Activated CD4-positive, alpha-beta T cell treated with anti-CD3 and anti-CD28 coated beads, Interleukin-2, amount 10 ng/mL, durations not matched to agents 7 days and 5 days (primary cell): ENCODE data around the gene FOXN4. TPM values are rescaled to one million over a fixed set of nuclear protein-coding genes. Genes with fewer than 3 reads are reported as not detected.

Experiments used
- CTCF ChIA-PET: fragments of 350-600 bp; sonication (Branson Sonifier 250); formaldehyde crosslinking; loops from one replicate; lab custom pipeline; 2021; ENCODE audit warnings: antibody characterized with exemption; lab: Charles Lee
- POLR2A ChIA-PET: fragments of 350-600 bp; sonication (Branson Sonifier 250); formaldehyde crosslinking; loops from one replicate; lab custom pipeline; 2021; ENCODE audit warnings: antibody characterized with exemption; lab: Charles Lee
- DNase-seq: peaks from one replicate; pipeline ENCODE4 v3.0.0-alpha.2; 2020
- H3K27ac Mint-ChIP-seq: one replicate; pipeline ENCODE4 v1.8.0; 2021; ENCODE audit warnings: mild to moderate bottlenecking, moderate library complexity, mixed read lengths
- H3K27me3 Mint-ChIP-seq: one replicate; pipeline ENCODE4 v1.8.0; 2021; ENCODE audit warnings: mixed read lengths
- H3K36me3 Mint-ChIP-seq: one replicate; pipeline ENCODE4 v1.8.0; 2021; ENCODE audit warnings: low read depth, mixed read lengths
- H3K4me1 Mint-ChIP-seq: one replicate; pipeline ENCODE4 v1.8.0; 2021; ENCODE audit warnings: mixed read lengths
- H3K4me3 Mint-ChIP-seq: one replicate; pipeline ENCODE4 v1.8.0; 2021; ENCODE audit warnings: mild to moderate bottlenecking, moderate library complexity, mixed read lengths
- H3K9me3 Mint-ChIP-seq: one replicate; pipeline ENCODE4 v1.8.0; 2021; ENCODE audit warnings: mixed read lengths
- total RNA-seq, 2 experiments: library from RNA; stranded (reverse); gene quantifications; one replicate each; pipeline ENCODE4 v1.2.3, GENCODE V29; 2021

FOXN4 gene
- total RNA-seq, 2 experiments from 2014 or later: not detected

DNA sequence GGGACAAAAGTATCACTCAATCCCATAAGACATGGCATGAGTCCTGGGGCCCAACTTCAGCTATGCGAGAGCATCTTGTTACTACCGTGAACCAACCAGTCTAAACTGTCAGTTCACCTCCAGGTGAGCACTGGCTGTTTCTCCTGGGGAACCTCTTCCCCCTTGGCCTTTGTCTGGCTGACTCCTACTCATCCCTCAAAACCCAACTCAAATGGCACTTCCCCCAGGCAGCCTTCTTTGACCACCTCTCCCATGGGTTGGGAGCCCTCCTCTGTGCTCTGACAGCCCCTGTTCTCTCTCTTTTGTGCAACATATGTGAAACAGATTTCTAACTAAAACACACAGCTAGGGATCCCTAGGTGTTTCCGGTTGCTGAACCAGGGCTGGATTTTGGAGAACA is 37.7 kb downstream of the FOXN4 start:
- POLR2A ChIA-PET: no interaction called here
- Mint-ChIP-seq H3K36me3 (no peaks in the 10 kb centered on the region), H3K9me3 (peaks cover 3% of the 10 kb centered on the region), H3K4me1 (no peaks in the 10 kb centered on the region), H3K27me3 (peaks cover 3% of the 10 kb centered on the region), H3K27ac (no peak overlapping the region), H3K4me3 (no peak overlapping the region)
- no peak for DNase-seq
- CTCF ChIA-PET: no interaction called here

GRCh38 chr12:109270494-109270893 is 38.6 kb downstream of the FOXN4 start:
- H3K36me3 Mint-ChIP-seq: no peaks in the 10 kb centered on the region
- CTCF ChIA-PET: no interaction called here
- H3K4me1 Mint-ChIP-seq: no peaks in the 10 kb centered on the region
- peaks cover 3% of the 10 kb centered on the region for H3K9me3 Mint-ChIP-seq
- peaks cover 3% of the 10 kb centered on the region for H3K27me3 Mint-ChIP-seq
- H3K4me3 Mint-ChIP-seq: no peak overlapping the region
- no peak overlapping the region for H3K27ac Mint-ChIP-seq
- DNase-seq: no peak
- POLR2A ChIA-PET: no interaction called here

- H3K4me1 Mint-ChIP-seq: no peaks in the 10 kb centered on the region
- ChIA-PET CTCF (interaction anchor here (0.9 kb wide), 1 partner anchor 10 kb away, joined by 4 read pairs; no protein-coding TSS in a partner anchor), POLR2A (no interaction called here)
- no peak overlapping the region for H3K4me3 Mint-ChIP-seq
- no peak for DNase-seq
- H3K9me3 Mint-ChIP-seq: peaks cover 3% of the 10 kb centered on the region
- H3K27me3 Mint-ChIP-seq: peaks cover 3% of the 10 kb centered on the region
- H3K36me3 Mint-ChIP-seq: no peaks in the 10 kb centered on the region
- H3K27ac Mint-ChIP-seq: no peak overlapping the region
Measured at GRCh38 chr12:109269428-109269827, 39.7 kb downstream of the FOXN4 start.

DNA sequence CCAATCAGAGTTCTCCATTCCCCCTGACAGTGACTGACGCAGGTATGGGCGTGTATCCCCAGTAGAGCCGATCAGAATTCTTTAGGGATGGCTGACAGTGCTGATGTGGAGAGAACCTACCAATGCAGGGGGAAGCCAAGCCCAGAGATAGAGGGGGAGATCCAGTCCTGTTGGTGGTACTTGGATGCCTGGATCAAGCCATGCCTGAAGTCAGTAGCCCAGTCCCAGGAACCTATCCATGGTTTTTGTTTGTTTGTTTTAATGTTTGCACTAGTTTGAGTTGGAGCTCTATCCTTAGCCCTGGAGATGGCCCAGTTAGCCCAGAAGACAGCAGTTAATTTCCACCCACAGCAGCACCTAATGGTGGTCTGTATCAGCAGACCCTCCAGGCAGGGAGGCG is 40.2 kb downstream of the FOXN4 start:
- no peaks in the 10 kb centered on the region for H3K4me1 Mint-ChIP-seq
- peaks cover 3% of the 10 kb centered on the region for H3K9me3 Mint-ChIP-seq
- H3K27ac Mint-ChIP-seq: no peak overlapping the region
- CTCF ChIA-PET: interaction anchor here (0.9 kb wide), 1 partner anchor 9 kb away, joined by 4 read pairs; no protein-coding TSS in a partner anchor
- DNase-seq: no peak
- POLR2A ChIA-PET: no interaction called here
- H3K36me3 Mint-ChIP-seq: no peaks in the 10 kb centered on the region
- peaks cover 3% of the 10 kb centered on the region for H3K27me3 Mint-ChIP-seq
- H3K4me3 Mint-ChIP-seq: no peak overlapping the region

- Mint-ChIP-seq H3K4me3 (no peak overlapping the region), H3K4me1 (no peaks in the 10 kb centered on the region), H3K36me3 (no peaks in the 10 kb centered on the region), H3K9me3 (peaks cover 3% of the 10 kb centered on the region), H3K27ac (no peak overlapping the region), H3K27me3 (no peaks in the 10 kb centered on the region)
- ChIA-PET CTCF (interaction anchor here (0.9 kb wide), 1 partner anchor 11 kb away, joined by 4 read pairs; no protein-coding TSS in a partner anchor), POLR2A (no interaction called here)
- DNase-seq: no peak
Measured at GRCh38 chr12:109267361-109267760, 41.7 kb downstream of the FOXN4 start.

DNA sequence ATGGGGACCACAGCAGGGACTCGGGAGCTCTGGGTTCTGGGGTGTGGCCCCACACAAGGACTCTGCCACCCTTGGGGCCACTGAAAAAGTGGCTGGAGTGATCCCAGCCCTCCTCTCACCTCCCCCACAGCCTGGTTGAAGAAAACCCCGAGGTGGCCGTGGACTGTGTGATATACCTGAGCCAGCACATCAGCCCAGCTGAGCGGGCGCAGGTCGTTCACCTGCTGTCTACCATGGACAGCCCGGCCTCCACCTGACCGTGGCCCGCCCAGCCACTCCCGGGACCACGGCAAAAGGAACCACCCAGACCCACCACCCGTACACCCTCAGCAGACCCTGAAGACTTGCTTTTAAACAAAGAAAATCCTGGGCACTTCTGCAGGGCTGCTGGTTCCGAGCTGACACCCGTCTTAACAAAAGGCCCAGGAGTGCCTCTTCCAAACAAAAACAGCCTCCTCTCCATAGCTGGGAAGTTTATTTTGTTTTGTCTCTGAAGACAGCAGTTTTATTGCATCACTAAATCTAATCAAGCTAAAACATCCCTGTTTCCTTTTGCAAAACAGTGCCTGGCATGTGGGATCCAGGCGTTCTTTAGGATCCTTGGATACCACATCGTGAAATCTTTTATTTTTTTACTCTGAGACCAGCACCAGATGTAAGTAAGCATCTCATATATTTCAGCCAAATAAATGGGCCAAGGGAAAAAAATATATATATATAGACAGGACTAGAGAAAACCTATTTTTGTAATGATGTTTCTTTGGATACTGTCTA is 42.8 kb downstream of the FOXN4 start:
- DNase-seq: no peak
- ChIA-PET POLR2A (no interaction called here), CTCF (interaction anchor here (0.7 kb wide), 1 partner anchor 125 kb away, joined by 3 read pairs; no protein-coding TSS in a partner anchor)
- Mint-ChIP-seq H3K27ac (no peak overlapping the region), H3K4me3 (no peak overlapping the region), H3K27me3 (no peaks in the 10 kb centered on the region), H3K9me3 (peaks cover 3% of the 10 kb centered on the region), H3K4me1 (no peaks in the 10 kb centered on the region), H3K36me3 (no peaks in the 10 kb centered on the region)

GRCh38 chr12:109264943-109265650 is 44.0 kb downstream of the FOXN4 start:
- no peaks in the 10 kb centered on the region for H3K36me3 Mint-ChIP-seq
- H3K9me3 Mint-ChIP-seq: no peaks in the 10 kb centered on the region
- H3K4me3 Mint-ChIP-seq: no peak overlapping the region
- H3K27me3 Mint-ChIP-seq: no peaks in the 10 kb centered on the region
- POLR2A ChIA-PET: no interaction called here
- no peak overlapping the region for H3K27ac Mint-ChIP-seq
- DNase-seq: no peak
- no peaks in the 10 kb centered on the region for H3K4me1 Mint-ChIP-seq
- CTCF ChIA-PET: interaction anchor here (0.7 kb wide), 1 partner anchor 126 kb away, joined by 3 read pairs; no protein-coding TSS in a partner anchor

DNA sequence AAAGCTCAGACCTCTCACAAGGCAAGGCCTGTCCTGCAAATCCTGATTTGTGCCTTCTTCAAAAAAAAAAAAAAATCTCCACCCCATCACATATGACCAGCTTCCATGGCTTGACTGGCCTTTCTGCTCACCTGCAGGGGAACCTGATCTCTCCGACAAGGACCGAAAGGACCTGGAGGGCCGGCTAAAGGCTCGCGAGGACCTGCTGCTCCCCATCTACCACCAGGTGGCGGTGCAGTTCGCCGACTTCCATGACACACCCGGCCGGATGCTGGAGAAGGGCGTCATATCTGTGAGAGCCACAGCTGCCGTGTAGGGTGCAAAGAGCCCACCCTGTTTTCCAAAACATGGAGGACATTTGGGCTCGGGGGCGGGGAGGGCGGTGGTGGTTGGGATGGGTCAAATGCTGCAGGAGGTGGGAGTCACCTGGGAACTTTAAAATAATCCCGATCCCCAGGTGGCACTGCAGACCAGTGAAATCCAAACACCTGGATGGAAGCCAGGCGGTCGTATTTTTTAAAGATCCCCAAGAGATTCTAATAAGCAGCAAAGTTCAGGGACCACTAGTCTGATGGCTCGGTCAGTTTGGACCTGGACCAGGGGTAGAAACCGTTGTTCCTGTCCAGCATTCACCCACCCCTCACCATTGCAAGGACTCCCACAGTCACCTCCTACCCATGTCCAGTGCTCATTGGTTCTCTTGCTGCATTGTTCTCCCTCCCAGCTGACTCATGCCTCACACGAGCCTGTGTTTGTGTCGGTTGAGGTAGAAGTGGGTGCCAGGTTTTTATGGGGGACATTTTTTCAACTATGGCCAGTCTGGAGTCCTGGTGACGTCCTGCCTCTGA is 44.8 kb downstream of the FOXN4 start:
- Mint-ChIP-seq H3K36me3 (no peaks in the 10 kb centered on the region), H3K9me3 (no peaks in the 10 kb centered on the region), H3K27me3 (no peaks in the 10 kb centered on the region), H3K27ac (no peak overlapping the region), H3K4me3 (no peak overlapping the region), H3K4me1 (no peaks in the 10 kb centered on the region)
- CTCF ChIA-PET: interaction anchor here (0.6 to 0.8 kb wide), 2 partner anchors 122 to 1206 kb away, joined by 3 read pairs; no protein-coding TSS in a partner anchor
- POLR2A ChIA-PET: no interaction called here
- peak; percentile 38 for DNase-seq

GRCh38 chr12:109263439-109263838 is 45.6 kb downstream of the FOXN4 start:
- no peak for DNase-seq
- CTCF ChIA-PET: interaction anchor here (0.8 kb wide), 1 partner anchor 123 kb away, joined by 3 read pairs; no protein-coding TSS in a partner anchor
- no peaks in the 10 kb centered on the region for H3K27me3 Mint-ChIP-seq
- POLR2A ChIA-PET: no interaction called here
- H3K36me3 Mint-ChIP-seq: no peaks in the 10 kb centered on the region
- no peak overlapping the region for H3K4me3 Mint-ChIP-seq
- H3K4me1 Mint-ChIP-seq: no peaks in the 10 kb centered on the region
- no peaks in the 10 kb centered on the region for H3K9me3 Mint-ChIP-seq
- H3K27ac Mint-ChIP-seq: no peak overlapping the region

DNA sequence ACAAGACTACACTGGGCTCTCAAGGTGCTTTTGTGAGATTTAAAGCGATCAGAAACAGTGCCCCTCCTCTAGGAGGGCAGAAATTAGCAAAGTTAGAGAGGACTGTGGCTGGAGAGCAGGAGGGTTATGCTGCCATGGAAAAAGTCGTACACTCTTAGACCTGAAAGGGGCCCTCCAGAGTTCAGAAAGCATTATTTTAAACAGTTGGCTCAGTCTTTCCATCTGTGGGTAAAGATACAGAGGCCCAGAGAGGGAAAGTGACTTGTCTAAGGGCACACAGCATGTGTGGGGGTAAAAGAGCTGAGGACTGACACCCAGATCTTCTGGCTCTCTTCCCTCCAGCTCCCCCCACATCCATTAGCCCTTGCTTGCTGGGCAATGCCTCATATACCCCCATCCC is 47.1 kb downstream of the FOXN4 start:
- no peaks in the 10 kb centered on the region for H3K9me3 Mint-ChIP-seq
- no peak overlapping the region for H3K27ac Mint-ChIP-seq
- H3K4me3 Mint-ChIP-seq: no peak overlapping the region
- no peaks in the 10 kb centered on the region for H3K27me3 Mint-ChIP-seq
- DNase-seq: no peak
- POLR2A ChIA-PET: no interaction called here
- no peaks in the 10 kb centered on the region for H3K36me3 Mint-ChIP-seq
- H3K4me1 Mint-ChIP-seq: no peaks in the 10 kb centered on the region
- CTCF ChIA-PET: interaction anchor here (0.7 kb wide), 1 partner anchor 36 kb away, joined by 3 read pairs; no protein-coding TSS in a partner anchor

DNA sequence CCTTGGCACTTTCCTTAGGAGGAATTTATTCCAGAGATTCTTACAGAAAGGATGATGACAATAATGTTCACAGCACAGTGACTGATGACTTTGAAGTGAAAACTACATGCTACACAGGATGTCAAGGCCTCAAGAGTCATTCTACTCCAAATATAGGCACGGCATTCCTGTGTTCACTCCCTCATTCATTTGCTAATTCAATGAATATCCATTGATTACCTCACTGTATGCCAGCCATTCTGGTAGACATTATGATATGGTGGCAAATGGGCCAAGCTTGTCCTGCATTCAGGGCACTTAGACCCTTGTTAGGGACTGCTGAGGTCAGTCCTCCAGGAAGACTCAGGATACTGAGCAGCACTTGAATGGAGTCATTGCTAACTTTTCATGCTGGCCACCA is 48.0 kb downstream of the FOXN4 start:
- no peaks in the 10 kb centered on the region for H3K36me3 Mint-ChIP-seq
- no peak for DNase-seq
- H3K4me1 Mint-ChIP-seq: no peaks in the 10 kb centered on the region
- H3K4me3 Mint-ChIP-seq: no peak overlapping the region
- POLR2A ChIA-PET: no interaction called here
- H3K27ac Mint-ChIP-seq: no peak overlapping the region
- H3K9me3 Mint-ChIP-seq: no peaks in the 10 kb centered on the region
- CTCF ChIA-PET: interaction anchor here (0.7 kb wide), 1 partner anchor 37 kb away, joined by 3 read pairs; no protein-coding TSS in a partner anchor
- no peaks in the 10 kb centered on the region for H3K27me3 Mint-ChIP-seq

DNA sequence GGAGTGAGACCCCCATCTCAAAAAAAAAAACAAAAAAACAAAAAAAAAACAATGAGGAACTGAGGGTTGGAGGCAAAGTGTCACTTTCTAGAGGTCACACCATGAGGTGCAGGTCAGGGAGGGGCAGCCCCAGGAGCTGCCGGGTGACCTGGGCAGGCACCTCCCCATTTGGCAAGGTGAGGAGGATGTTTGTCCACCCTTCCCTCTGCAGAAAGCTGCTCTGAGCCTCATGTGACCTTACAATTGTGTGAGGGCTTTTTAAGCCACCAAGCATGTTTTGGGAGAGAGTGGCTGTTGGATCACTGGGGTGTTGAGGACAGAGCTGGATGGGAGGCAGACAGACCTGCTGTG is 49.6 kb downstream of the FOXN4 start:
- no peak overlapping the region for H3K4me3 Mint-ChIP-seq
- POLR2A ChIA-PET: no interaction called here
- H3K4me1 Mint-ChIP-seq: no peaks in the 10 kb centered on the region
- H3K9me3 Mint-ChIP-seq: peaks cover 4% of the 10 kb centered on the region
- no peak for DNase-seq
- CTCF ChIA-PET: interaction anchor here (0.9 kb wide), 1 partner anchor 10 kb away, joined by 4 read pairs; no protein-coding TSS in a partner anchor
- no peaks in the 10 kb centered on the region for H3K27me3 Mint-ChIP-seq
- H3K36me3 Mint-ChIP-seq: peaks cover 4% of the 10 kb centered on the region
- H3K27ac Mint-ChIP-seq: no peak overlapping the region
